Measurements from ENCODE around the gene C2orf92.

Gene C2orf92

DNA sequence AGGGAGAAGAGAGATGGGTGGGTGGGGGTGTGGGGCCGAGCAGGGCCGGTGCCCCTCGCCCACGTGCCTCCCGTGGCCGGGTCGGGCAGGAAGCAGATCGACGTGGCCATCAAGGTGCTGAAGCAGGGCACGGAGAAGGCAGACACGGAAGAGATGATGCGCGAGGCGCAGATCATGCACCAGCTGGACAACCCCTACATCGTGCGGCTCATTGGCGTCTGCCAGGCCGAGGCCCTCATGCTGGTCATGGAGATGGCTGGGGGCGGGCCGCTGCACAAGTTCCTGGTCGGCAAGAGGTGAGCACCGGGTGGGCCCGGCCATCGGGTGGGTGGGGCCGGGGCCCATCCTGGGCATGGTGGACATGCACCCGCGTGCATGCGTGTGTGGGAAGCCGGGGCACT, 65.6 kb downstream of the C2orf92 start:
- no peak for DNase-seq (ENCODE audit: low spot score)
- in situ Hi-C loops (cut with MboI; ENCODE audit: low sequenced_read_pairs, unreplicated experiment) = no loop called here
- TF ChIP-seq, protein P1, sequence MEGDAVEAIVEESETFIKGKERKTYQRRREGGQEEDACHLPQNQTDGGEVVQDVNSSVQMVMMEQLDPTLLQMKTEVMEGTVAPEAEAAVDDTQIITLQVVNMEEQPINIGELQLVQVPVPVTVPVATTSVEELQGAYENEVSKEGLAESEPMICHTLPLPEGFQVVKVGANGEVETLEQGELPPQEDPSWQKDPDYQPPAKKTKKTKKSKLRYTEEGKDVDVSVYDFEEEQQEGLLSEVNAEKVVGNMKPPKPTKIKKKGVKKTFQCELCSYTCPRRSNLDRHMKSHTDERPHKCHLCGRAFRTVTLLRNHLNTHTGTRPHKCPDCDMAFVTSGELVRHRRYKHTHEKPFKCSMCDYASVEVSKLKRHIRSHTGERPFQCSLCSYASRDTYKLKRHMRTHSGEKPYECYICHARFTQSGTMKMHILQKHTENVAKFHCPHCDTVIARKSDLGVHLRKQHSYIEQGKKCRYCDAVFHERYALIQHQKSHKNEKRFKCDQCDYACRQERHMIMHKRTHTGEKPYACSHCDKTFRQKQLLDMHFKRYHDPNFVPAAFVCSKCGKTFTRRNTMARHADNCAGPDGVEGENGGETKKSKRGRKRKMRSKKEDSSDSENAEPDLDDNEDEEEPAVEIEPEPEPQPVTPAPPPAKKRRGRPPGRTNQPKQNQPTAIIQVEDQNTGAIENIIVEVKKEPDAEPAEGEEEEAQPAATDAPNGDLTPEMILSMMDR (IDR thresholded peaks at IDR 0.05; ENCODE audit: borderline replicate concordance, control extremely low read depth, extremely low read depth, insufficient read depth, missing control alignments) = no peak

DNA sequence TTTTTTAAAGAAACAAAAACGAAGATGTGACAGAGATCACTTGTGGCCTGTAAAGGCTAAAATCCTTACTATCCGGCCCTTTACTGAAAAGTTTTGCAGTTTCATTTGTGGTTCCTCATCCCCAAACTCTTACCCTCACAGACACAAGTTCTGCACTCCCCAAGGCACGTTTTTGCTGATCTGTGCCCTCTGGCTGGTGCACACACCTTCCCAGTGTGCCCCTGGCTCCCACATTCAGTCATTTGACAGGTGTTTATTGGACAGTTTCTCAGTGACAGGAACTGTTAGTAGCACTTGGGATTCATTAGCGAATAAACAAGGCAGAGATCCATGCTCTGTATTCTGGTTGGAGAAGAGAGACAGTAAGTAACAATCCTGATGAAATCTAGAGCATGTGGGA, 66.7 kb downstream of the C2orf92 start:
- in situ Hi-C loops (cut with MboI; ENCODE audit: low sequenced_read_pairs, unreplicated experiment) = no loop called here
- TF ChIP-seq, protein P1 (IDR thresholded peaks at IDR 0.05; ENCODE audit: borderline replicate concordance, control extremely low read depth, extremely low read depth, insufficient read depth, missing control alignments) = no peak
- no peak for DNase-seq (ENCODE audit: low spot score)

DNA sequence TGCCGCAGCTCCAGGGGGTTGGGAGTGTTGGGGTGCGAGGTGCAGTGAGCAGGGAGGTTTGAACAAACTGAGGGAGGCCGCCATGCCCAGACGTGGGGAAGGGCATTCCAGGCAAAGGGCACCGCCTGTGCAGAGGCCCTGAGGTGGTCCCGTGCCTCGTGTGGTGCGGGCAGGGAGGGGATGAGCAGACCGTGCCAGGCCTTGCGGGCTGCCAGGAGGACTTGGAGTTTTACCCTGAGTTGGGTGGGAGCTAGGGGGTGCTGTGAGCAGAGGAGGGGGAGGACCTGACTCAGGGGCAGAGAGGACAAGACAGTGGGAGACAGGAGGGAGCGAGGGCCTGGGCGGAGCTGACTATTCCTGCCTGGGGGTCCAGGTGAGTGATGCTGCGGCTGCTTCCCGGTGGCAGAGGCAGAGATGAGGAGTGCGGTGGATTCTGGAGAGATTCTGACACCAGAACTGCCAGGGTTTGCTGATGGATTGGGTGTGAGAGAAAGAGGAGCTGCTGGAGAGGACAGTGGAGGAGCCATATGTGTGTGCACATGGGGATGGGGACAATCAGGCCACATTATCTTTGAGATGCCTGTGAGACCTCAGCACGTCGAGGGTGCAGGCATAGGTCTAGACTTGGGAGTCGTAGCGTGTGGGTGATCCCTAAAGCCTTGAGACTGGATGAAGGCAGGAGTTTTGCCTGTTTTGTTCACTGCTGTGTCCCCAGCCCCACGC, 67.3 kb downstream of the C2orf92 start:
- TF ChIP-seq, protein P1 (IDR thresholded peaks at IDR 0.05; ENCODE audit: borderline replicate concordance, control extremely low read depth, extremely low read depth, insufficient read depth, missing control alignments) = no peak
- no peak for DNase-seq (ENCODE audit: low spot score)
- in situ Hi-C loops (cut with MboI; ENCODE audit: low sequenced_read_pairs, unreplicated experiment) = no loop called here

DNA sequence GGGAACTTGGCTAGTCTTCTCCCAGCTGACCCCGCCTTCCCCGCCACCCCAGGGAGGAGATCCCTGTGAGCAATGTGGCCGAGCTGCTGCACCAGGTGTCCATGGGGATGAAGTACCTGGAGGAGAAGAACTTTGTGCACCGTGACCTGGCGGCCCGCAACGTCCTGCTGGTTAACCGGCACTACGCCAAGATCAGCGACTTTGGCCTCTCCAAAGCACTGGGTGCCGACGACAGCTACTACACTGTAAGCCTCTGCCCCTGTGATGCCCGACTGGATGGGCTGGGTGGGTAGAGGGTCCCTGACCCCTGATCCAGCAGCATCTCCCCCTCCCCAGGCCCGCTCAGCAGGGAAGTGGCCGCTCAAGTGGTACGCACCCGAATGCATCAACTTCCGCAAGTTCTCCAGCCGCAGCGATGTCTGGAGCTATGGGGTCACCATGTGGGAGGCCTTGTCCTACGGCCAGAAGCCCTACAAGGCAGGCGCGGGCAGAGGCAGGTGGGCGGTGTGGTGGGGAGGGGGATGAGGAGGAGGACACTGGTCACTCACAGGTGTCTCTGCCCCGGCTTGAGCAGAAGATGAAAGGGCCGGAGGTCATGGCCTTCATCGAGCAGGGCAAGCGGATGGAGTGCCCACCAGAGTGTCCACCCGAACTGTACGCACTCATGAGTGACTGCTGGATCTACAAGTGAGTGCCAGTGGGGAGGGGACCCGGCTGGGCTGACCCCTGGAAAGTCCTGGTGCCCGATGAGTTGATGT, 68.1 kb downstream of the C2orf92 start:
- in situ Hi-C loops (cut with MboI; ENCODE audit: low sequenced_read_pairs, unreplicated experiment) = no loop called here
- TF ChIP-seq, protein P1 (IDR thresholded peaks at IDR 0.05; ENCODE audit: borderline replicate concordance, control extremely low read depth, extremely low read depth, insufficient read depth, missing control alignments) = no peak
- DNase-seq (ENCODE audit: low spot score) = no peak

DNA sequence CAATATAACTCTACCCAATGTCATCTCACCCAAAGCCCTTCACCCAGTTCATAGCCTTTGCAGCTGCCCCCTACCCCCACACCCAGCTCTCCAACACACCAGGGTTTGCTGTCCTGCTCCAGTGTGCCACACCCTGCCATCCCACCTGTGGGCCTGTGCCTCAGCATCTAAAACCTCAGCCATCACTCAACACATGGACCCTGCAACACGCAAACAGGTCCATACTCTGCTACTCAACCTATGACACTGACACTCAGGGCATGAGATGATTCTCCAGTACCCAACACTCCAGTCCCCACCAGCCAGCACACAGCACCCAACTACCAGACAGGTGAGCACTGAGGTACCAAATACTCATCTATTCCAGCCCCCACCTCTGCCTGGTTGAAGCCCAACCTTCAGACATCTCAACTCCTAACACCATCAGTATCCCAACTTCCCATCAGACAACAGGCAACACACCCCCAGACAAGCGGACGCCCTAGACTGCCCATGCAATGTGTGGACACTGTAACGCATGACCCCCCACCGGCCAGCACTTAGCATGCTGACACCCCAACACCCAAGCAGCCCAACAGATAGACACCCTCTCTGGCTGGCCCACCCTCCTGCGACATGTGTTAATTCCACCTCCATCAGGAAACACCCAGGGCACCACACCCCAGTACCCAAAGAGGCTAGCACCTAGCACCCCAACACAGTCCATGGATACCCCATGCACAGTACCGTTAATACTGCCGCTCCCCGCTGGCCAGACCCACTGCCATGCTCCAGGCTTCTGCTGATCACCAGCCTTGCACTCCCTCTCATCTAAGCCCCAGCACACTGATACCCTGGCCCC, 68.9 kb downstream of the C2orf92 start:
- TF ChIP-seq, protein P1 (IDR thresholded peaks at IDR 0.05; ENCODE audit: borderline replicate concordance, control extremely low read depth, extremely low read depth, insufficient read depth, missing control alignments) = no peak
- no peak for DNase-seq (ENCODE audit: low spot score)
- in situ Hi-C loops (cut with MboI; ENCODE audit: low sequenced_read_pairs, unreplicated experiment) = no loop called here
